RWPE1 (cell line): ENCODE measurements around the gene MSH3.

ENCODE experiments used
- CTCF ChIA-PET: fragments of 350-600 bp; sonication (Branson Sonifier 250); formaldehyde crosslinking; extraction: SDS; loops from one replicate; lab custom pipeline; 2021; lab: Yijun Ruan, JAX
- POLR2A ChIA-PET: fragments of 400-600 bp; formaldehyde crosslinking; extraction: SDS; loops from one replicate; lab custom pipeline; 2020; ENCODE audit warnings: antibody characterized with exemption; ENCODE audit not compliant: low non-redundant PET; lab: Yijun Ruan, JAX
- DNase-seq: peaks from one replicate; pipeline ENCODE4 v3.0.0; 2012; ENCODE audit warnings: low spot score
- H3K27ac ChIP-seq: fragments of 450-650 bp; 2 replicates; pipeline ENCODE4 v1.5.1; 2017
- TF ChIP-seq, protein P1 (sequence below): fragments of 450-650 bp; conservative IDR thresholded peaks from 2 replicates; pipeline ENCODE4 v1.5.1; 2017; ENCODE audit warnings: low read depth, mild to moderate bottlenecking

The MSH3 gene

DNA sequence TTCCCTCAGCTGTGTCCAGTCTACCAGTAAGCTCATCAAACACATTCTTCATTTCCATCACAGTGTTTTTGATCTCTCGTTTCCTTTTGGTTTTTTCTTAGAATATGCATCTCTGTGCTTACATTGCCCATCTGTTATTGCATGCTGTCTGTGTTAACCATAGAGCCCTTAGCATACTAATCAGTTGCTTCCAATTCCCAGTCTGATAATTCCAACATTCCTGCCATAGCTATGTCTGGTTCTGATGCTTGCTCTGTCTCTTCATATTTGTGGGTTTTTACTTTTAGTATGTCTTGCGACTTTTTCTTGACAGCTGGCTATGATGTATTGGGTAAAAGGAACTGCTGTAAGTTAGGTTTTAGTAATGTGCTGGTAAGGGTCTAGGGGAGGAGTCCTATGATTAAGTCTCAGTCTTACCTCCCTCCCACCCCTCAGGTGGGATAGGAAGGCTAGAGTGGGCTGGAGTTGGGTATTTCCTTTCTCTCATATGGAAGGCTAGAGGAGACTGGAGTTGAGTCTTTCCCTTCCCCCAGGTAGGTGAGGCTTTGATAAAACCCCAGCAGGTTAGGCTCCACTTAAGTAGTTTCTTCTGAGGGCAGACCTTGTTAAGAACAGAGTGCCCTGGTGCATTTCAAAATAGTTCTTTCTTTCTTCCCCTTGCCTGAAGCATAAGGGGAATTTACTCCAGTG, 206.6 kb downstream of the MSH3 start:
- DNase-seq: no peak
- CTCF ChIA-PET: no interaction called here

DNA sequence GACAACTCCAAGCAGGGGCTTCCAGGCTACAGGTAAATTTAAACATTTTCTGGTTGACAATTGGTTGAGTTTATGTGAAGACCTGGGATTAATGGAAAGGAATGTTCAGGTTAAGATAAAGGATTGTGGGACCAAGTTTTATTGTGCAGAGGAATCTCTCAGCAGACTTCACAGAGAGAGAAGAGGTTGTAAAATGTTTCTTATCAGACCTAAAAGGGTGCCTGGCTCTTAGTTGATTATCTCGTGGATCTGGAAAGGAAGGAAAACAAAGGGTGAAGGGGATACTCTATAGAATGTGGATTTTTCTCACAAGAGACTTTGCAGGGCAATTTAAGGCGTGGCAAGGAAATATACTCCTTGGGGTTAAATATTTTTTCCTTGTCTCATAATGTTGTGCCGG, 209.3 kb downstream of the MSH3 start:
- H3K27ac ChIP-seq: no peak overlapping the region
- no peak for DNase-seq
- TF ChIP-seq, protein P1, sequence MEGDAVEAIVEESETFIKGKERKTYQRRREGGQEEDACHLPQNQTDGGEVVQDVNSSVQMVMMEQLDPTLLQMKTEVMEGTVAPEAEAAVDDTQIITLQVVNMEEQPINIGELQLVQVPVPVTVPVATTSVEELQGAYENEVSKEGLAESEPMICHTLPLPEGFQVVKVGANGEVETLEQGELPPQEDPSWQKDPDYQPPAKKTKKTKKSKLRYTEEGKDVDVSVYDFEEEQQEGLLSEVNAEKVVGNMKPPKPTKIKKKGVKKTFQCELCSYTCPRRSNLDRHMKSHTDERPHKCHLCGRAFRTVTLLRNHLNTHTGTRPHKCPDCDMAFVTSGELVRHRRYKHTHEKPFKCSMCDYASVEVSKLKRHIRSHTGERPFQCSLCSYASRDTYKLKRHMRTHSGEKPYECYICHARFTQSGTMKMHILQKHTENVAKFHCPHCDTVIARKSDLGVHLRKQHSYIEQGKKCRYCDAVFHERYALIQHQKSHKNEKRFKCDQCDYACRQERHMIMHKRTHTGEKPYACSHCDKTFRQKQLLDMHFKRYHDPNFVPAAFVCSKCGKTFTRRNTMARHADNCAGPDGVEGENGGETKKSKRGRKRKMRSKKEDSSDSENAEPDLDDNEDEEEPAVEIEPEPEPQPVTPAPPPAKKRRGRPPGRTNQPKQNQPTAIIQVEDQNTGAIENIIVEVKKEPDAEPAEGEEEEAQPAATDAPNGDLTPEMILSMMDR: no peak
- POLR2A ChIA-PET: no interaction called here
- CTCF ChIA-PET: no interaction called here

More for the DNA sequence above, 206.6 kb downstream of the MSH3 start:
- POLR2A ChIA-PET: no interaction called here
- TF ChIP-seq, protein P1: no peak
- no peak overlapping the region for H3K27ac ChIP-seq

DNA sequence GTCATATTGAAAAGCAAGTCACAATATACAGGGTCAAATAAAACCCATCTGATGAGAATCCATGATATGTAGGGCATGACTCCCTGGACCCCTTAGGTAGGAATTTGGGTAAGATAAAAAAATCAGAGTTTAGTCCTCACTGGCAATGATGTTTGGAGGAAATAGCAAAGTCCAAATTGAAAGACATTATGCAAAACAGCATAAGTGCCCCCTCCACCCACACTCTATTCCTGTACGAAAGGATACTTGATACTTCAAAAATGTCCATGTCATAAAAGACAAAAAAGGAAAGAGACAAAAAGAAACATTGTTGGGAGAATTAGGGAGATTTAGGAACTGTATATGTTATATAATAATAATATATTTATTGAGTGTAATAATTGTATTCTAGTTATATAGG, 209.7 kb downstream of the MSH3 start:
- ChIA-PET POLR2A (no interaction called here), CTCF (no interaction called here)
- H3K27ac ChIP-seq: no peak overlapping the region
- DNase-seq: no peak
- TF ChIP-seq, protein P1: no peak

DNA sequence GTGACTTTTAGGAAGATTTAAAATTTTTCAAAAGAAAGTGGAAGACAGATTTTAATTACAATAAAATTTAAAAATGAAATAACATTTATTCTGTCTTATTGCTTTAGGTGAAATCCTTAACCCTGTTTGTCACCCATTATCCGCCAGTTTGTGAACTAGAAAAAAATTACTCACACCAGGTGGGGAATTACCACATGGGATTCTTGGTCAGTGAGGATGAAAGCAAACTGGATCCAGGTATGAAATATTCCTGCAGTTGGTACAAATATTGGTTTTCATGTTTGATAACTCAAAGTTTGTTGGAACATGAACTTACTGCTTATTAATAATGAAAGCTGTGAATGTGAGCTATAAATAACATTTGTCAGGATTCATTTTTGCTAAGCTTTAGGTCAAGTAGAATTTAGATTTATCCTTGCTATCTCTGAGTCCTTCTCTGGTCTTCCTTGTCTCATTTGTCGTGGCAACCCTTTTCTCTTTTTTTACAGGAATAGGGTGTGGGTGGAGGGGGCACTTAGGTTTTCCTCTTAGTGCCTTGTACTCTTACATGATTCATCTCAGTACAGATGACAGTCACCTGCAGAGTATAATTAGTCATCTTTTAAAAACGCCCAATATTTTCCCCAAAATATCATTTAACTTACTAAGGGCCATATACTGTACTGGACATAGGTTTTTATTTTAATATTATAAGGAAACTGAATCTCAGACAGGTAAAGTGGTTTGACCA, 210.4 kb downstream of the MSH3 start:
- ChIA-PET CTCF (interaction anchor here (0.6 kb wide), 1 partner anchor 330 kb away, joined by 6 read pairs; no protein-coding TSS in a partner anchor), POLR2A (no interaction called here)
- TF ChIP-seq, protein P1: no peak
- no peak overlapping the region for H3K27ac ChIP-seq
- no peak for DNase-seq

DNA sequence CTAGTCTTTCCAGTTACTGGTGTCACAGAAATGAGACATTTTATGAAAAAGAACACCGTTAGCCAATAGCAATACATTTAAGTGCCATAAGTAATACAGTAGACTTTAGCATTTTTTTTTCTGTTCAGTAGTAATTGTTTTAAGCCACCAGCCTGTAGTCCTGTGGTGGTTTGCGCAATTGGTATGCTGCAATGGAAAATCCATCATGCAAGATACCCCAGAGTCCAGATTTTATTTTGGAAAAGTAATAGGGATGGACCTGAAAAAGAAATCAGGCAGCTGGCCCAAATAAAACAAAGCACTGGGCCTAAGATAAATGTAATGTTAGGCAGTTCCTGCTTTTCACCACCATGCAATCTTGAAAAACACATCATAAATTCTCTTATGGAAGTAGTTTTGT, 211.1 kb downstream of the MSH3 start:
- H3K27ac ChIP-seq: no peak overlapping the region
- TF ChIP-seq, protein P1: no peak
- DNase-seq: no peak
- POLR2A ChIA-PET: no interaction called here
- CTCF ChIA-PET: interaction anchor here (0.6 kb wide), 1 partner anchor 330 kb away, joined by 6 read pairs; no protein-coding TSS in a partner anchor

DNA sequence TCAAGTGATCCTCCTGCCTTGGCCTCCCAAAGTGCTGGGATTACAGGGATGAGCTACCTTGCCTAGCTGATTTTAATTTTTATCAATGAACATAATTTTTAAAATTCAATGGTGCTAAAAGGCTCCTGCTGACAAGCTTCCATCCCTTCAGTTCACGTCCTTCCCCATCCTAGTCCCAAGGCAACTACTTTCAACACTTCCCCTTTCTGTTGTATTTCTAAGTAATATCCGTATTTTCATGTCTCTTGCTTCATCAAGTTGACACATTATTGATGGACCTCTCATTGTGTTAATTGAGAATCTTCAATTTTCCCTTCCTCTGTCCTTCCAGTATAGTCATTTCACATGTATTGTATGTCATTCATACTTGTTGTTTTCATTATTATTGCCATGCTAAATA, 211.9 kb downstream of the MSH3 start:
- TF ChIP-seq, protein P1: no peak
- POLR2A ChIA-PET: no interaction called here
- H3K27ac ChIP-seq: no peak overlapping the region
- CTCF ChIA-PET: no interaction called here
- DNase-seq: no peak
